Prostate gland (tissue), 2 donors: Measurements from ENCODE around the gene CD82.

ENCODE experiments used
- CTCF ChIP-seq, 4 experiments: fragments of 200-600 bp in 2 of 4; fragments of 450-650 bp in 2 of 4; sonication (generic) in 2 of 4; IDR thresholded peaks; 1 replicate in 3 of 4; 2 replicates in 1 of 4; pipeline ENCODE4 v1.5.1; 2016 to 2019; ENCODE audit warnings: antibody characterized with exemption in 4 of 4, mild to moderate bottlenecking in 2 of 4, moderate library complexity in 2 of 4
- POLR2A ChIP-seq: fragments of 450-650 bp; IDR thresholded peaks from one replicate; pipeline ENCODE4 v1.6.1; 2016; ENCODE audit warnings: antibody characterized with exemption, mild to moderate bottlenecking
- POLR2AphosphoS5 ChIP-seq: sonication (generic); formaldehyde crosslinking; IDR thresholded peaks from one replicate; pipeline ENCODE4 v1.6.1; 2017; ENCODE audit warnings: antibody characterized with exemption

DNA sequence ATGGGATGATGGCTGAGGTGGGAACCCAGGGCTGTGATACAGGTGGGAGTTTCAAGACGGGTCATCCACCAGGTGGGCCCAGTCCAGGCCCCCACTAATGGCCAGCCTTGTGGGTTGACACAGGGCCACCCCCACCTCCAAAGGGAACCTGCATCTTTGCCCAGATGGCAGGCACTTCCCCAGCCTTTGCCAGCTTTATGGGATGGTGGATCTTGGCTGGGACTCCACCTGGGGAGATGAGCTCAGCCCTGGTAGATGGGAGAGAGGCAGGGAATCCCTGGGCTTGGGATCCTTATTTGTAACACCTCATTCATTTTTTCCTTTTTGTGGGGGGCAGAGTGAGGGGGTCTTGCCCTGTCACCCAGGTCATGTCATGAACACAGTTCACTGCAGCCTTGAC is 33.4 kb downstream of the CD82 start:
- TF ChIP-seq CTCF (IDR thresholded peaks at IDR 0.05) (no peak), POLR2AphosphoS5 (no peak), POLR2A (no peak)
